Neural cell (in vitro differentiated cells): ENCODE data around the gene ULBP2. TPM values are rescaled to one million over a fixed set of nuclear protein-coding genes. Genes with fewer than 3 reads are reported as not detected.

Source experiments
- H2AFZ ChIP-seq: fragments of 200-600, 300-800 bp; sonication (generic), shearing (Covaris generic); 2 replicates; pipeline ENCODE4 v1.6.0; 2014; ENCODE audit warnings: low read depth, mild to moderate bottlenecking, antibody characterized with exemption, low read length, moderate library complexity
- H3F3A ChIP-seq: fragments of 200-600 bp; shearing (Covaris generic); 2 replicates; pipeline ENCODE4 v1.6.1; 2016; ENCODE audit warnings: mild to moderate bottlenecking, moderate library complexity, mixed read lengths, antibody characterized with exemption, low read length; ENCODE audit not compliant: insufficient read depth, poor library complexity, severe bottlenecking
- H3K27ac ChIP-seq: fragments of 200-600, 300-800 bp; sonication (generic), shearing (Covaris generic); 2 replicates; pipeline ENCODE4 v1.5.1; 2014; ENCODE audit warnings: mild to moderate bottlenecking, low read length, moderate library complexity
- H3K27me3 ChIP-seq: fragments of 300-800, 200-600 bp; sonication (generic), shearing (Covaris generic); 2 replicates; pipeline ENCODE4 v1.6.0; 2014; ENCODE audit warnings: mild to moderate bottlenecking, low read depth, low read length, moderate library complexity; ENCODE audit not compliant: insufficient read depth
- H3K36me3 ChIP-seq: fragments of 300-800, 200-600 bp; sonication (generic), shearing (Covaris generic); 2 replicates; pipeline ENCODE4 v1.5.1; 2014; ENCODE audit warnings: mild to moderate bottlenecking, antibody characterized with exemption, low read length, moderate library complexity; ENCODE audit not compliant: insufficient read depth
- H3K4me2 ChIP-seq: fragments of 300-800, 200-600 bp; sonication (generic), shearing (Covaris generic); 2 replicates; pipeline ENCODE4 v1.6.0; 2014; ENCODE audit warnings: mild to moderate bottlenecking, low read length
- H3K4me3 ChIP-seq: fragments of 300-800, 200-600 bp; sonication (generic), shearing (Covaris generic); 2 replicates; pipeline ENCODE4 v1.5.1; 2014; ENCODE audit warnings: mild to moderate bottlenecking, low read length, moderate library complexity
- H3K79me2 ChIP-seq: fragments of 200-600 bp; shearing (Covaris generic); replicated peaks from 2 replicates; pipeline ENCODE4 v1.6.0; 2014; ENCODE audit warnings: mild to moderate bottlenecking, low read length, moderate library complexity; ENCODE audit not compliant: insufficient read depth
- H3K9ac ChIP-seq: fragments of 300-800, 200-600 bp; sonication (generic), shearing (Covaris generic); 2 replicates; pipeline ENCODE4 v1.6.1; 2016; ENCODE audit warnings: mild to moderate bottlenecking, low read length, mixed read lengths
- H3K9me2 ChIP-seq: fragments of 200-600 bp; shearing (Covaris generic); 2 replicates; pipeline ENCODE4 v1.6.1; 2016; ENCODE audit warnings: mild to moderate bottlenecking, low read length, mixed read lengths; ENCODE audit not compliant: insufficient read depth
- H3K9me3 ChIP-seq: fragments of 200-600, 300-800 bp; sonication (generic), shearing (Covaris generic); 2 replicates; pipeline ENCODE4 v1.6.1; 2016; ENCODE audit warnings: mild to moderate bottlenecking, mixed run types, low read length, moderate library complexity, mixed read lengths
- H4K20me1 ChIP-seq: fragments of 200-600 bp; shearing (Covaris generic); 2 replicates; pipeline ENCODE4 v1.6.1; 2016; ENCODE audit warnings: mild to moderate bottlenecking, mixed run types; ENCODE audit not compliant: insufficient read depth
- EP300 ChIP-seq: fragments of 450-650 bp; conservative IDR thresholded peaks from 2 replicates; pipeline ENCODE4 v1.6.1; 2014; ENCODE audit warnings: antibody characterized with exemption, mild to moderate bottlenecking, moderate library complexity; ENCODE audit not compliant: poor library complexity, severe bottlenecking
- EZH2 ChIP-seq: fragments of 200-600, 300-800 bp; shearing (Covaris generic), sonication (generic); IDR thresholded peaks from 2 replicates; pipeline ENCODE4 v1.6.1; 2014; ENCODE audit warnings: antibody characterized with exemption, low read length, borderline replicate concordance, mild to moderate bottlenecking; ENCODE audit not compliant: insufficient read depth, poor library complexity, severe bottlenecking
- MXI1 ChIP-seq: fragments of 450-650 bp; conservative IDR thresholded peaks from 2 replicates; pipeline ENCODE4 v1.6.1; 2014; ENCODE audit warnings: antibody characterized with exemption, mild to moderate bottlenecking; ENCODE audit not compliant: poor library complexity, severe bottlenecking
- POLR2AphosphoS5 ChIP-seq: IDR thresholded peaks from 2 replicates; pipeline ENCODE4 v1.6.1; 2012
- RAD21 ChIP-seq: fragments of 450-650 bp; conservative IDR thresholded peaks from 2 replicates; pipeline ENCODE4 v1.6.1; 2014; ENCODE audit warnings: antibody characterized with exemption, mild to moderate bottlenecking, moderate library complexity
- SMC3 ChIP-seq: fragments of 450-650 bp; conservative IDR thresholded peaks from 2 replicates; pipeline ENCODE4 v1.6.1; 2014; ENCODE audit warnings: antibody characterized with exemption, mild to moderate bottlenecking, moderate library complexity; ENCODE audit not compliant: poor library complexity
- TAF1 ChIP-seq: IDR thresholded peaks from 2 replicates; pipeline ENCODE4 v1.6.1; 2012; ENCODE audit warnings: low read depth
- polyA plus RNA-seq: library from polyadenylated mRNA; depleted of rRNA; stranded (reverse); fragments of >200 nt; gene quantifications from 2 replicates; pipeline ENCODE4 v1.2.3, GENCODE V29; 2014
- TF ChIP-seq, protein P1 (sequence below): fragments of 450-650 bp; IDR thresholded peaks from 2 replicates; pipeline ENCODE4 v1.5.1; 2014; ENCODE audit warnings: antibody characterized with exemption, mild to moderate bottlenecking, moderate library complexity; ENCODE audit not compliant: poor library complexity, severe bottlenecking
- TF ChIP-seq, protein P2 (sequence below): IDR thresholded peaks from 2 replicates; pipeline ENCODE4 v1.6.1; 2012; ENCODE audit warnings: borderline replicate concordance

The ULBP2 gene
- polyA plus RNA-seq, 1 donor from 2014 or later, result 1.5 TPM

DNA sequence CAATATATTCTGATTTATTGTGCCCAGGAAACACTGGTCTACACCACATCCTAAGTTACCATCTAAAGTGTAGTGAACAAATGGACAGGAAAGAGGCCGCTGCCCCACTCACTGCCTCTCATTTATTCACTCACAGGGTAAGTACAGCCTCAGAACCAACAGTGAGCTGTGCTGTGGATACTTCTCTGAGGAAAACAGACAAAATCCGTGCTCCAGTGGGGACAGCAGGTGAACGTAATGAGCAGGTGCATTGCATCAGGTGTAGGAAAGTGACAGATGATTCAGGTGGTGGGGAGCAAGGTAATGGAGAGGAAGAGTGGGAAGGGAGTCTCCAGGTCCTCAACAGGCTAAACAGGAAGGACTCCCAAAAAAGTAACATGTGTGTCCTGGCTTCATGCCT, 8.4 kb upstream of the ULBP2 start:
- H3K9me3 ChIP-seq, result no peaks in the 10 kb centered on the region
- H3K9me2 ChIP-seq, result no peaks in the 10 kb centered on the region
- no peak overlapping the region for H3K27ac ChIP-seq
- H3F3A ChIP-seq, result no peaks in the 10 kb centered on the region
- H3K4me2 ChIP-seq, result no peak overlapping the region
- no peaks in the 10 kb centered on the region for H3K79me2 ChIP-seq
- H4K20me1 ChIP-seq, result no peaks in the 10 kb centered on the region
- no peak overlapping the region for H2AFZ ChIP-seq
- TF ChIP-seq, protein P1, sequence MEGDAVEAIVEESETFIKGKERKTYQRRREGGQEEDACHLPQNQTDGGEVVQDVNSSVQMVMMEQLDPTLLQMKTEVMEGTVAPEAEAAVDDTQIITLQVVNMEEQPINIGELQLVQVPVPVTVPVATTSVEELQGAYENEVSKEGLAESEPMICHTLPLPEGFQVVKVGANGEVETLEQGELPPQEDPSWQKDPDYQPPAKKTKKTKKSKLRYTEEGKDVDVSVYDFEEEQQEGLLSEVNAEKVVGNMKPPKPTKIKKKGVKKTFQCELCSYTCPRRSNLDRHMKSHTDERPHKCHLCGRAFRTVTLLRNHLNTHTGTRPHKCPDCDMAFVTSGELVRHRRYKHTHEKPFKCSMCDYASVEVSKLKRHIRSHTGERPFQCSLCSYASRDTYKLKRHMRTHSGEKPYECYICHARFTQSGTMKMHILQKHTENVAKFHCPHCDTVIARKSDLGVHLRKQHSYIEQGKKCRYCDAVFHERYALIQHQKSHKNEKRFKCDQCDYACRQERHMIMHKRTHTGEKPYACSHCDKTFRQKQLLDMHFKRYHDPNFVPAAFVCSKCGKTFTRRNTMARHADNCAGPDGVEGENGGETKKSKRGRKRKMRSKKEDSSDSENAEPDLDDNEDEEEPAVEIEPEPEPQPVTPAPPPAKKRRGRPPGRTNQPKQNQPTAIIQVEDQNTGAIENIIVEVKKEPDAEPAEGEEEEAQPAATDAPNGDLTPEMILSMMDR, result no peak
- TF ChIP-seq, protein P2, sequence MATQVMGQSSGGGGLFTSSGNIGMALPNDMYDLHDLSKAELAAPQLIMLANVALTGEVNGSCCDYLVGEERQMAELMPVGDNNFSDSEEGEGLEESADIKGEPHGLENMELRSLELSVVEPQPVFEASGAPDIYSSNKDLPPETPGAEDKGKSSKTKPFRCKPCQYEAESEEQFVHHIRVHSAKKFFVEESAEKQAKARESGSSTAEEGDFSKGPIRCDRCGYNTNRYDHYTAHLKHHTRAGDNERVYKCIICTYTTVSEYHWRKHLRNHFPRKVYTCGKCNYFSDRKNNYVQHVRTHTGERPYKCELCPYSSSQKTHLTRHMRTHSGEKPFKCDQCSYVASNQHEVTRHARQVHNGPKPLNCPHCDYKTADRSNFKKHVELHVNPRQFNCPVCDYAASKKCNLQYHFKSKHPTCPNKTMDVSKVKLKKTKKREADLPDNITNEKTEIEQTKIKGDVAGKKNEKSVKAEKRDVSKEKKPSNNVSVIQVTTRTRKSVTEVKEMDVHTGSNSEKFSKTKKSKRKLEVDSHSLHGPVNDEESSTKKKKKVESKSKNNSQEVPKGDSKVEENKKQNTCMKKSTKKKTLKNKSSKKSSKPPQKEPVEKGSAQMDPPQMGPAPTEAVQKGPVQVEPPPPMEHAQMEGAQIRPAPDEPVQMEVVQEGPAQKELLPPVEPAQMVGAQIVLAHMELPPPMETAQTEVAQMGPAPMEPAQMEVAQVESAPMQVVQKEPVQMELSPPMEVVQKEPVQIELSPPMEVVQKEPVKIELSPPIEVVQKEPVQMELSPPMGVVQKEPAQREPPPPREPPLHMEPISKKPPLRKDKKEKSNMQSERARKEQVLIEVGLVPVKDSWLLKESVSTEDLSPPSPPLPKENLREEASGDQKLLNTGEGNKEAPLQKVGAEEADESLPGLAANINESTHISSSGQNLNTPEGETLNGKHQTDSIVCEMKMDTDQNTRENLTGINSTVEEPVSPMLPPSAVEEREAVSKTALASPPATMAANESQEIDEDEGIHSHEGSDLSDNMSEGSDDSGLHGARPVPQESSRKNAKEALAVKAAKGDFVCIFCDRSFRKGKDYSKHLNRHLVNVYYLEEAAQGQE, result no peak
- TF ChIP-seq EP300 (no peak), EZH2 (no peak), MXI1 (no peak)
- no peak overlapping the region for H3K4me3 ChIP-seq
- no peaks in the 10 kb centered on the region for H3K36me3 ChIP-seq
- no peak overlapping the region for H3K9ac ChIP-seq
- peaks cover 87% of the 10 kb centered on the region for H3K27me3 ChIP-seq

DNA sequence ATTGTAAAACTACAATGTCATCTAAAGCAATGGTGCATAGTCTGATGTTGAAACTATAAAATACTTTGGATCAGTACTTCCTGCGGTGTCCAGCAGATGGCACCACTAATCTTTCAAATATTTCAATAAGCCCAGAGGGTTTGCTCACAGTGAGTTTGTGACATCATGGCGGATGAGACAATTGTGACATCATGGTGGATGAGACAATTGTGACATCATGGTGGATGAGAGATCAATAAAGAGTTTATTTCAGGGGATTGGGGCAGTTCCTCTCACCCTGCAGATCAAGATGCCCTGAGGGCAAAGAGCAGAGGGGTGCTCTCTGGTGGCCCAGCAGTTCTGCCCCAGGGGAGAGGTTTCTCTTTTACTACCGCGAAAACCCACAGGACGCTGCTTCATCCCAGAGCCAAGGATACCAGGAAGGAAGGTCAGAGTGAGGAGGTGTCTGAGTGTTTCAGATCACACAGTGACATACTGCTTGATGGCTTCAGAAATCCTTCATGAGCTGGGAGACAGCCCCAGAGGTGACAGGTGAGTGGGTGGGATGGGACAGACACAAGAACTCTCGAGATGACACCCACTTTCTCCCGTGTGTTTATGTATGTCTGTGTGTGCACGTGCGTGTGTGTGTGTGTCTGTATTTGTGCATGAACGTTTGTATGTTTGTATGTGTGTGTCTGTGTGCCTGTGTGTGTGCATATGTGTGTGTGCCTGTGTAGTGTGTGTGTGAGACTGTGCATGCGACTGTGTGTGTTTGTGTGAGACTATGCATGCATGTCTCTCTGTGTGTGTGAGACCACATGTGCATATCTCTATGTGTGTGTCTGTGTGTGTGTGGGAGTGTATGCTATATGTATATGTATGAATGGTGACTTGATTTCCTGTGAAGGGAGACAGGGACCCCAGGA, 7.3 kb upstream of the ULBP2 start:
- no peaks in the 10 kb centered on the region for H3F3A ChIP-seq
- peaks cover 90% of the 10 kb centered on the region for H3K27me3 ChIP-seq
- no peak overlapping the region for H2AFZ ChIP-seq
- no peaks in the 10 kb centered on the region for H3K36me3 ChIP-seq
- no peak overlapping the region for H3K9ac ChIP-seq
- no peak overlapping the region for H3K4me3 ChIP-seq
- TF ChIP-seq TAF1 (no peak), EP300 (no peak), SMC3 (peak; percentile 96), POLR2AphosphoS5 (no peak), MXI1 (no peak), RAD21 (peak; percentile 90), EZH2 (no peak)
- TF ChIP-seq, protein P1, result peak; percentile 91
- TF ChIP-seq, protein P2, result no peak
- H3K79me2 ChIP-seq, result no peaks in the 10 kb centered on the region
- no peaks in the 10 kb centered on the region for H4K20me1 ChIP-seq
- H3K9me2 ChIP-seq, result no peaks in the 10 kb centered on the region
- no peaks in the 10 kb centered on the region for H3K9me3 ChIP-seq
- no peak overlapping the region for H3K4me2 ChIP-seq
- no peak overlapping the region for H3K27ac ChIP-seq
